DMS53 (cell line): ENCODE data around the gene LDLRAD3.

Source experiments
- DNase-seq: peaks from one replicate; lab custom pipeline; 2025; lab: John Stamatoyannopoulos, UW

The LDLRAD3 gene

DNA sequence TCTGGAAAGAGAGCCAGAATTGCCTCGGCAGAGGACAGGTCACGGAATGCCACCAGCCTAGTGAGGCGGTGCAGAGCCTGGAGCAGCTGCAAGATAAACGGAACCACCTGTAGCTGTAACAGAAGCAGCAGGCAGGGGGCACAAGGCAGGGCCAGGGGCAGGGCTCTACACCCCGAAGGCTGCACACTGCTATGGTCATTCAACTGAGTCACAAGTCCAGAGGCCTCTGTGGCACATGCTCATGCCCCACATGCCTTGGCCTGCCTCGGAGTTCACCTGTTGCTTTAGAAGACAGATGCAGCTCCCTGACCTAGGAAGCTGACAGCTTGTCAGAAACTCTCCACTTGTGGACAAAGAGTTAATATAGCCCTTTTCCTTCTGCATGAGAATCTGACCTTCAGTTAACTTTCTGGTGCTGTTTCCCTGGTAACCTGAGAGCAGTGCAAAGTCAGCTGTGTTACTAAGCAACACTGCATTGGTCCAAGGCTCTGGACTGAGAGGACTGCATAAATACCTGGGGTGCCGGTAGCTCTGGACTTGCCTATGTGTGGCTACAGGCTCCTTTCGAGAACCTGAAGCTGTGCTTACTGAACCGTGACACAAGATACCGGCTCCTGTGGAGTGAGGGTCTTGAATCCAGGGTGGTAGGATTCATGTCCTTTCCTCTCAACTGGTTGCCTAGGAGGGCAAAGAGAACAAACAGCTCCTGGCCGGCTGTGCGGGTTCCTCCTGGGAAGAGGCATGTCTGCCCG, 334.8 kb downstream of the LDLRAD3 start:
- DNase-seq = peak; percentile 18

DNA sequence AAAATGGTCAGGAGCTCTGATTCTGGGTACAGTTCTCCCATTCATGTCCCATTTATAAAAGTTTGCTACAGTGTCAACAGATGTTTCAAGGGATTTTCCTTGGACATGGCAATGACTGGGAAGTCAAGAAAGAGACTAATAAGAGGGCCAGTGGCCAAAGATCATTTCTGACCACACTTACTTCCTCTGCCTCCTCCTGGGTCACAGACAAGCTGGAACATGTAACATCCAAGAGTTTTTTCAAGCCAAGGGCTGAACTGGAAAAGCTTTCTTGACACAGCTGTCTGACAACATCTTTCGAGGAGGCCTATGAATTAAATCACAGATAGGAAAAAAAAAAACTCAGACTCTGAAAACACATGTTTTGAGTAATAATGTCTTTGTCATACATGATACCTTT, 336.7 kb downstream of the LDLRAD3 start:
- DNase-seq = no peak
